ENCODE data around the gene KCNA3. TPM values are rescaled to one million over a fixed set of nuclear protein-coding genes. Genes with fewer than 3 reads are reported as not detected.

Gene KCNA3
- total RNA-seq, 1 experiment from 2014 or later = not detected

GRCh38 chr1:110690709-110691365 is 16.1 kb upstream of the KCNA3 start:
- peaks cover 13% of the 10 kb centered on the region for H3K4me1 ChIP-seq (ENCODE audit: insufficient read depth, low read length)
- H3K27ac ChIP-seq (ENCODE audit: low read length) = no peak overlapping the region
- H3K9me3 ChIP-seq (ENCODE audit: low read length) = no peaks in the 10 kb centered on the region
- H2AFZ ChIP-seq (ENCODE audit: low read length) = no peak overlapping the region
- POLR2A ChIA-PET (ENCODE audit: unreplicated experiment) = no interaction called here
- H3K4me3 ChIP-seq (ENCODE audit: low read length) = no peak overlapping the region
- TF ChIP-seq, protein P1, sequence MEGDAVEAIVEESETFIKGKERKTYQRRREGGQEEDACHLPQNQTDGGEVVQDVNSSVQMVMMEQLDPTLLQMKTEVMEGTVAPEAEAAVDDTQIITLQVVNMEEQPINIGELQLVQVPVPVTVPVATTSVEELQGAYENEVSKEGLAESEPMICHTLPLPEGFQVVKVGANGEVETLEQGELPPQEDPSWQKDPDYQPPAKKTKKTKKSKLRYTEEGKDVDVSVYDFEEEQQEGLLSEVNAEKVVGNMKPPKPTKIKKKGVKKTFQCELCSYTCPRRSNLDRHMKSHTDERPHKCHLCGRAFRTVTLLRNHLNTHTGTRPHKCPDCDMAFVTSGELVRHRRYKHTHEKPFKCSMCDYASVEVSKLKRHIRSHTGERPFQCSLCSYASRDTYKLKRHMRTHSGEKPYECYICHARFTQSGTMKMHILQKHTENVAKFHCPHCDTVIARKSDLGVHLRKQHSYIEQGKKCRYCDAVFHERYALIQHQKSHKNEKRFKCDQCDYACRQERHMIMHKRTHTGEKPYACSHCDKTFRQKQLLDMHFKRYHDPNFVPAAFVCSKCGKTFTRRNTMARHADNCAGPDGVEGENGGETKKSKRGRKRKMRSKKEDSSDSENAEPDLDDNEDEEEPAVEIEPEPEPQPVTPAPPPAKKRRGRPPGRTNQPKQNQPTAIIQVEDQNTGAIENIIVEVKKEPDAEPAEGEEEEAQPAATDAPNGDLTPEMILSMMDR (conservative IDR thresholded peaks at IDR 0.05; ENCODE audit: low read depth, low read length) = no peak
- TF ChIP-seq EZH2phosphoT487 (IDR thresholded peaks at IDR 0.05; ENCODE audit: borderline replicate concordance, low read length) (no peak), EZH2 (IDR thresholded peaks at IDR 0.05; ENCODE audit: low read length, unreplicated experiment) (no peak)
- BruUV-seq (replicated peaks) = no TSS peak
- peaks cover 50% of the 10 kb centered on the region for H3K27me3 ChIP-seq (ENCODE audit: low read length)
- ATAC-seq (no peak), DNase-seq (no peak)
- H3K36me3 ChIP-seq (ENCODE audit: low read depth, low read length) = no peaks in the 10 kb centered on the region
- no peaks in the 10 kb centered on the region for H3K9me2 ChIP-seq (replicated peaks; ENCODE audit: low read length)
- no peaks in the 10 kb centered on the region for H4K20me1 ChIP-seq (ENCODE audit: low read length)
- CTCF ChIA-PET = no interaction called here
- H3K79me2 ChIP-seq (ENCODE audit: low read length) = no peaks in the 10 kb centered on the region
- H3K4me2 ChIP-seq (ENCODE audit: low read length) = no peak overlapping the region
- intact Hi-C loops (cut with micrococcal nuclease) = no loop called here
- peaks cover 7% of the 10 kb centered on the region for H3F3A ChIP-seq (ENCODE audit: low read length, unreplicated experiment)
- H3K9ac ChIP-seq (ENCODE audit: low read length) = no peak overlapping the region

DNA sequence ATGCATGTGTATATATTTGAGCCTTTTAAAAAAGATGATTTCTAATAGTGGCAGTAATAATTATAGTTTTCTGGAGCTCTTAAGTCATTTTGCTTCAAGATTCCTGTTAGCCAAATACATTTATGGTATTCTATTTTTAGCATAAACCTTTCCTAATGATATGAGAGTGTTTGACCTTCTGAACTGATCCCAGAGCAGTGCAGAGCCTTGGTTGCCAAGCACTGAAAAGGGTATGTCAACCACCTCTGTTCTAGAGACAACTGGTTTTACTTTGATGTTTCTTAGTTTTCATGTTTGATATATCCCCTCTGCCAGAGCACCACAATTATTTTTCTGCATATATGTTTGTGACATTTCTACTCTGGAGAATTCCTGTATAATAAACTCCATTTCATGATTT is 15.1 kb upstream of the KCNA3 start:
- H3K79me2 ChIP-seq (ENCODE audit: low read length) = no peaks in the 10 kb centered on the region
- no peaks in the 10 kb centered on the region for H3K9me3 ChIP-seq (ENCODE audit: low read length)
- TF ChIP-seq, protein P1 (conservative IDR thresholded peaks at IDR 0.05; ENCODE audit: low read depth, low read length) = no peak
- no peak for TF ChIP-seq EZH2 (IDR thresholded peaks at IDR 0.05; ENCODE audit: low read length, unreplicated experiment)
- no peak for TF ChIP-seq EZH2phosphoT487 (IDR thresholded peaks at IDR 0.05; ENCODE audit: borderline replicate concordance, low read length)
- no peaks in the 10 kb centered on the region for H4K20me1 ChIP-seq (ENCODE audit: low read length)
- H3K9ac ChIP-seq (ENCODE audit: low read length) = no peak overlapping the region
- no peaks in the 10 kb centered on the region for H3K9me2 ChIP-seq (replicated peaks; ENCODE audit: low read length)
- H3K4me1 ChIP-seq (ENCODE audit: insufficient read depth, low read length) = peaks cover 13% of the 10 kb centered on the region
- no peak overlapping the region for H3K4me3 ChIP-seq (ENCODE audit: low read length)
- no TSS peak for BruUV-seq (replicated peaks)
- no peak overlapping the region for H3K27ac ChIP-seq (ENCODE audit: low read length)
- DNase-seq (no peak), ATAC-seq (no peak)
- H3F3A ChIP-seq (ENCODE audit: low read length, unreplicated experiment) = peaks cover 7% of the 10 kb centered on the region
- no peaks in the 10 kb centered on the region for H3K36me3 ChIP-seq (ENCODE audit: low read depth, low read length)
- ChIA-PET POLR2A (ENCODE audit: unreplicated experiment) (no interaction called here), CTCF (no interaction called here)
- no peak overlapping the region for H2AFZ ChIP-seq (ENCODE audit: low read length)
- intact Hi-C loops (cut with micrococcal nuclease) = no loop called here
- H3K27me3 ChIP-seq (ENCODE audit: low read length) = peaks cover 44% of the 10 kb centered on the region
- no peak overlapping the region for H3K4me2 ChIP-seq (ENCODE audit: low read length)

DNA sequence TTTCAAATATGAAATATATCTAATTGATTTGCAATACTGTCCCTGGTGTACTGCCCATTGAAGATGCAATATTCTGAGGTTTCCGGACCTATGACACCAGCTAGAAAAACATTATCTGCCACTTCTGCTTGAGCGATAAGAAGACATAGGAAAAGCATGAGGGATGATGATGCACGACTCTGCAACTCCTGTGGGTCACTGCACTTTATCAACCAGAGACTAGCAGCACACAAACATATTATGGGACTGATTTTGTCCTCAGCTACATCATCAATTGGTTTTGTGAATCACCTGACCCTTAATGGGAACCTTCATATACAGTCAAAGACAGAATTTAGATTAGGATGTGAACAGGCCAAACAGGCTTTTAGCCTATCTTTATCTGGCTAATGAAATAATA is 13.8 kb upstream of the KCNA3 start:
- Histone ChIP-seq H3K79me2 (ENCODE audit: low read length) (no peaks in the 10 kb centered on the region), H3K27ac (ENCODE audit: low read length) (no peak overlapping the region), H3K27me3 (ENCODE audit: low read length) (peaks cover 35% of the 10 kb centered on the region), H3K9ac (ENCODE audit: low read length) (no peak overlapping the region), H3K4me2 (ENCODE audit: low read length) (no peak overlapping the region), H3K36me3 (ENCODE audit: low read depth, low read length) (no peaks in the 10 kb centered on the region), H3K9me2 (replicated peaks; ENCODE audit: low read length) (no peaks in the 10 kb centered on the region), H3K9me3 (ENCODE audit: low read length) (no peaks in the 10 kb centered on the region), H3K4me3 (ENCODE audit: low read length) (no peak overlapping the region), H3K4me1 (ENCODE audit: insufficient read depth, low read length) (peaks cover 13% of the 10 kb centered on the region), H3F3A (ENCODE audit: low read length, unreplicated experiment) (peaks cover 7% of the 10 kb centered on the region), H2AFZ (ENCODE audit: low read length) (no peak overlapping the region), H4K20me1 (ENCODE audit: low read length) (no peaks in the 10 kb centered on the region)
- BruUV-seq (replicated peaks) = no TSS peak
- ChIA-PET CTCF (no interaction called here), POLR2A (ENCODE audit: unreplicated experiment) (no interaction called here)
- DNase-seq (no peak), ATAC-seq (no peak)
- intact Hi-C loops (cut with micrococcal nuclease) = no loop called here
- TF ChIP-seq, protein P1 (conservative IDR thresholded peaks at IDR 0.05; ENCODE audit: low read depth, low read length) = no peak
- TF ChIP-seq EZH2 (IDR thresholded peaks at IDR 0.05; ENCODE audit: low read length, unreplicated experiment) (no peak), EZH2phosphoT487 (IDR thresholded peaks at IDR 0.05; ENCODE audit: borderline replicate concordance, low read length) (no peak)

All from PC-3 (cell line).